ENCODE results near the gene ABCA7. TPM values are rescaled to one million over a fixed set of nuclear protein-coding genes. Genes with fewer than 3 reads are reported as not detected.

The ABCA7 gene
- polyA plus RNA-seq, 1 donor from 2014 or later = 51.8 TPM

GRCh38 chr19:1013218-1013617 is 26.7 kb upstream of the ABCA7 start:
- TF ChIP-seq SMC3 (conservative IDR thresholded peaks at IDR 0.05; ENCODE audit: poor library complexity) (no peak), REST (IDR thresholded peaks at IDR 0.05; ENCODE audit: borderline replicate concordance) (no peak), RAD21 (conservative IDR thresholded peaks at IDR 0.05) (no peak), EP300 (conservative IDR thresholded peaks at IDR 0.05; ENCODE audit: poor library complexity, severe bottlenecking) (no peak), MXI1 (conservative IDR thresholded peaks at IDR 0.05; ENCODE audit: poor library complexity, severe bottlenecking) (no peak), CTCF (IDR thresholded peaks at IDR 0.05; ENCODE audit: poor library complexity, severe bottlenecking) (no peak), POLR2AphosphoS5 (IDR thresholded peaks at IDR 0.05) (no peak), TAF1 (IDR thresholded peaks at IDR 0.05; ENCODE audit: low read depth) (no peak), EZH2 (IDR thresholded peaks at IDR 0.05; ENCODE audit: borderline replicate concordance, insufficient read depth, low read length, poor library complexity, severe bottlenecking) (no peak)
- Histone ChIP-seq H3K4me3 (ENCODE audit: low read length) (no peak overlapping the region), H3K27me3 (ENCODE audit: insufficient read depth, low read depth, low read length) (no peaks in the 10 kb centered on the region), H3K9me3 (ENCODE audit: low read length) (no peaks in the 10 kb centered on the region), H3K9me2 (ENCODE audit: insufficient read depth, low read length) (no peaks in the 10 kb centered on the region), H3K4me2 (ENCODE audit: low read length) (no peak overlapping the region), H3F3A (ENCODE audit: insufficient read depth, low read length, poor library complexity, severe bottlenecking) (no peaks in the 10 kb centered on the region), H3K36me3 (ENCODE audit: insufficient read depth, low read length) (no peaks in the 10 kb centered on the region), H4K20me1 (ENCODE audit: insufficient read depth) (peaks cover 11% of the 10 kb centered on the region), H3K9ac (ENCODE audit: low read length) (no peak overlapping the region), H2AFZ (ENCODE audit: low read depth, low read length) (no peak overlapping the region), H3K27ac (ENCODE audit: low read length) (no peak overlapping the region), H3K79me2 (replicated peaks; ENCODE audit: insufficient read depth, low read length) (peaks cover 17% of the 10 kb centered on the region)

GRCh38 chr19:1014161-1015060 is 25.5 kb upstream of the ABCA7 start:
- H4K20me1 ChIP-seq (ENCODE audit: insufficient read depth) = peaks cover 12% of the 10 kb centered on the region
- no peak overlapping the region for H3K27ac ChIP-seq (ENCODE audit: low read length)
- H3K9ac ChIP-seq (ENCODE audit: low read length) = no peak overlapping the region
- H3K27me3 ChIP-seq (ENCODE audit: insufficient read depth, low read depth, low read length) = no peaks in the 10 kb centered on the region
- no peak overlapping the region for H2AFZ ChIP-seq (ENCODE audit: low read depth, low read length)
- no peaks in the 10 kb centered on the region for H3K36me3 ChIP-seq (ENCODE audit: insufficient read depth, low read length)
- no peak overlapping the region for H3K4me3 ChIP-seq (ENCODE audit: low read length)
- peaks cover 28% of the 10 kb centered on the region for H3K79me2 ChIP-seq (replicated peaks; ENCODE audit: insufficient read depth, low read length)
- no peak for TF ChIP-seq MXI1 (conservative IDR thresholded peaks at IDR 0.05; ENCODE audit: poor library complexity, severe bottlenecking)
- no peak for TF ChIP-seq TAF1 (IDR thresholded peaks at IDR 0.05; ENCODE audit: low read depth)
- TF ChIP-seq REST (IDR thresholded peaks at IDR 0.05; ENCODE audit: borderline replicate concordance) = no peak
- TF ChIP-seq EP300 (conservative IDR thresholded peaks at IDR 0.05; ENCODE audit: poor library complexity, severe bottlenecking) = no peak
- TF ChIP-seq EZH2 (IDR thresholded peaks at IDR 0.05; ENCODE audit: borderline replicate concordance, insufficient read depth, low read length, poor library complexity, severe bottlenecking) = no peak
- no peak for TF ChIP-seq CTCF (IDR thresholded peaks at IDR 0.05; ENCODE audit: poor library complexity, severe bottlenecking)
- no peak for TF ChIP-seq SMC3 (conservative IDR thresholded peaks at IDR 0.05; ENCODE audit: poor library complexity)
- TF ChIP-seq RAD21 (conservative IDR thresholded peaks at IDR 0.05) = no peak
- no peak for TF ChIP-seq POLR2AphosphoS5 (IDR thresholded peaks at IDR 0.05)
- no peaks in the 10 kb centered on the region for H3K9me2 ChIP-seq (ENCODE audit: insufficient read depth, low read length)
- no peak overlapping the region for H3K4me2 ChIP-seq (ENCODE audit: low read length)
- H3K9me3 ChIP-seq (ENCODE audit: low read length) = no peaks in the 10 kb centered on the region
- no peaks in the 10 kb centered on the region for H3F3A ChIP-seq (ENCODE audit: insufficient read depth, low read length, poor library complexity, severe bottlenecking)
